ENCODE results near the gene ZNF330.

Gene ZNF330

DNA sequence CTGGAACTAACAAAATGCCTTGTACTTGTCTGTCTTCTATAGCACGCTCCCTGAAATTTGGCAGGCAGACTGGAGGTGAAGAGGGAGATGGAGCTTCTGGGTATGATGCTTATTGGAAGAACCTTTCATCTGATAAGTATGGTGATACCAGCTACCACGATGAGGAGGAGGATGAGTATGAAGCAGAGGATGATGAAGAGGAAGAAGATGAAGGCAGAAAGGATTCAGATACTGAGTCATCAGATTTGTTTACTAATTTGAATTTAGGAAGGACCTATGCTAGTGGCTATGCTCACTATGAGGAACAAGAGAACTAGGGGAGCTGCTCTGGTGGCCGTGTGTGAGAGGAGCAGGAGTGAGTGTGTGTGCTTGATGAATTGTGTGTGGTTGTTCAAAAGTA, 13.0 kb downstream of the ZNF330 start:
- DNase-seq (ENCODE audit: low read depth in 2 of 2) = no peak

GRCh38 chr4:141238186-141238585, 17.5 kb downstream of the ZNF330 start:
- DNase-seq (ENCODE audit: low read depth in 2 of 2) = no peak

DNA sequence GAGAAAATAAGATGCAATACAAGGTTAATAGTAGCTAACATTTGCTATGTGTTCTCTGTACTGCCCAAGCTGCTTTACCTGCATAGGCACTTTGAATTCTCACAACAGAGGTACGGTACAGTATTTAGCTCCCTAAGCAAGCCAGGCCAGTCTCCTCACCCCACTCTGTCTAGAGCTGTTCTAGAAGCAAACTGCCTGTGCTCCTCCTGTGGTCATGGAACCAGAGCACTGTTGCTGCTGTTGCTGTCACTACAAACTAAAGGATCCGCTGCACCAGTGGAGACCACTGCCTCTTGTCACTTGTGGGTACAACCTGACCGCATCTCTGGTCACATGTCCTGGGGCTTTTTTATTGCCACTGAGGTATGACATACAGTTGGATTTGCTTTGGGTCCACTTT, 19.6 kb downstream of the ZNF330 start:
- no peak for DNase-seq (ENCODE audit: low read depth in 2 of 2)

GRCh38 chr4:141240671-141241070, 20.0 kb downstream of the ZNF330 start:
- DNase-seq (ENCODE audit: low read depth in 2 of 2) = no peak

DNA sequence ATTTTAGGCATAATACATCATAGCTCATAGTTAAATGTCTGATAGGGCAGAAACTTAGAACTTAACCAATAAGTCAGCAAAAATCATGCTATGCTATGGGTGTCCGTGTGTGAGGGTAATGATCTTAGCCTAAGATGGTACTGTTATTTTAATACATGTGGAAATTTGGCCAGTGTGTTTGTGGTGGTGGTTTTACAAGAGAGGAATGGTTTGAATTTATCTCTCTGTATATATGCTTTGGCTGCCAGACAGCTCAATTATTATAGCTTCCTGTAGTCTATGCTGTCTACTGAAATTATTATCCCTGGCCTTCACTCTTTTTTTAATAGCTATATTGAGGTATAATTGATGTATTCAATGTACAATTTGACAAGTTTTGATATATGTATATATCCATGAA, 21.3 kb downstream of the ZNF330 start:
- DNase-seq (ENCODE audit: low read depth in 2 of 2) = no peak

DNA sequence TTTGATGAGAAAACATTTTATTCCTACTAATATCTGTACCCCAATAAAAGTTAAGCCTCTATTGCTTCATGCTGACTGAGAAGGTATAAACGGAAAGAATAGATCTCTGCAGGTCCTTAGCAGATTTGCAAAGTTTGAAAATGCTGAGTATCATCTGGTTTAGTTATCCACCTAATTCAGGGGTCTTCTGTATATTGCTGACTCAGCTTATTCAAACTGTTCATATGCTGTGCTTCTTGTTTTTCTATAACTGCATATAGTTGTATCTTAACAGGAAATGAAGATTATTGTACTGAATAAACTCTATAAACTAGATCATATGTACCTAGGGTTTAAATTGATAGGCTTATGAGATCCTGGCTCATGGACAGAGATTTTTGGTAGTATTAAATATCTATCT, 23.7 kb downstream of the ZNF330 start:
- no peak for DNase-seq (ENCODE audit: low read depth in 2 of 2)

- DNase-seq (ENCODE audit: low read depth in 2 of 2) = no peak
Measured at GRCh38 chr4:141246243-141246642, 25.5 kb downstream of the ZNF330 start.

GRCh38 chr4:141246683-141247429, 26.2 kb downstream of the ZNF330 start:
- DNase-seq (ENCODE audit: low read depth in 2 of 2) = no peak

- no peak for DNase-seq (ENCODE audit: low read depth in 2 of 2)
Measured at GRCh38 chr4:141247430-141247780, 26.7 kb downstream of the ZNF330 start.

- DNase-seq (ENCODE audit: low read depth in 2 of 2) = no peak
Measured at GRCh38 chr4:141248029-141248428, 27.3 kb downstream of the ZNF330 start.

GRCh38 chr4:141248486-141248885, 27.8 kb downstream of the ZNF330 start:
- no peak for DNase-seq (ENCODE audit: low read depth in 2 of 2)

GRCh38 chr4:141254326-141254725, 33.6 kb downstream of the ZNF330 start:
- DNase-seq (ENCODE audit: low read depth in 2 of 2) = no peak

- no peak for DNase-seq (ENCODE audit: low read depth in 2 of 2)
Measured at GRCh38 chr4:141255016-141255415, 34.3 kb downstream of the ZNF330 start.

DNA sequence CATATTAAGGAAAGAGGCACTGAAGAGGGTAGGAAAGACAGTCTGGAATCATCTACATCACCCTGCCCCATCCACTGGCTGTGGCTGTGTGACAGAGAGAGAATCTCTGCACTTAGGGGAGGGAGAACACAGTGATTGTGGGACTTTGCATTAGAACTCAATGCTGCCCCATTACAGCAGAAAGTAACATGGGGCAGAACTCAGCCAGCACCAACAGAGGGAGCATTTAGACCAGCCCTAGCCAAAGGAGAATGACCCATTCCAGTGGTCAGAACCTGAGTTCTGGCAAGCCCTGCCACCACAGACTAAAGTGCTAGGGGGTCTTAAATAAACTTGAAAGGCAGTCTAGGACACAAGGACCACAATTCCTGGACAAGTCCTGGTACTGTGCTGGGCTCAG, 37.9 kb downstream of the ZNF330 start:
- DNase-seq (ENCODE audit: low read depth in 2 of 2) = no peak

GRCh38 chr4:141275834-141276233, 55.1 kb downstream of the ZNF330 start:
- no peak for DNase-seq (ENCODE audit: low read depth in 2 of 2)

DNA sequence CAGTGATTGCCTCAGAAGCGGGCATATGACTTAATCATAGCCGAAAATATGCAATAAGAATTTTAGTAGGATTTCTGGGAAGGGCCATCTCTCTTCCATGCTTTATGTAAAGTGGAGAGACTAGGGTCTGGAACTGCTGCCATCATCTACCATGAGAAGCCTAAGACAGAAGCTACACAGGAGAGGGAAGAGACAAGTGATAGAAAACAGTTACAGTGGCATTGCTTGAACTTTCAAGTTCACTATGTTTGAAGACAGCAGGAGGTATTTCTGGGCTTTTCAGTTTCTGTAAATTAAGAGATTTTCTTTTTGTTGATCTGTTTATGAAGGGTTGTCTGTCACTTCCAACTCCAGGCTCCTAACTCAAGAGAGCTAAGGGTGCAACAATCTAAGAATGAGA, 62.5 kb downstream of the ZNF330 start:
- DNase-seq (ENCODE audit: low read depth in 2 of 2) = no peak

GRCh38 chr4:141283563-141283962, 62.9 kb downstream of the ZNF330 start:
- DNase-seq (ENCODE audit: low read depth in 2 of 2) = no peak
